NB4 (cell line): Measurements from ENCODE around the gene CLSTN2.

Experiments
- DNase-seq: peaks from one replicate; pipeline ENCODE4 v3.0.0; 2010; ENCODE audit warnings: low read depth
- H3K4me3 ChIP-seq: one replicate; pipeline ENCODE4 v1.5.1; 2011; ENCODE audit warnings: mild to moderate bottlenecking, low read depth, low read length, moderate library complexity
- MYC ChIP-seq: IDR thresholded peaks from 2 replicates; pipeline ENCODE4 v1.6.1; 2011; ENCODE audit warnings: low read depth, low read length
- POLR2A ChIP-seq: IDR thresholded peaks from 2 replicates; pipeline ENCODE4 v1.6.1; 2011; ENCODE audit warnings: mild to moderate bottlenecking; ENCODE audit not compliant: insufficient read length; ENCODE audit errors: extremely low read depth
- TF ChIP-seq, protein P1 (sequence below): IDR thresholded peaks from one replicate; pipeline ENCODE4 v1.5.1; 2012; ENCODE audit warnings: low read depth, low read length
- TF ChIP-seq, protein P2 (sequence below): IDR thresholded peaks from 2 replicates; pipeline ENCODE4 v1.6.1; 2011; ENCODE audit warnings: low read depth, low read length

Gene CLSTN2

GRCh38 chr3:140076552-140076951 is 141.6 kb downstream of the CLSTN2 start:
- H3K4me3 ChIP-seq: no peak overlapping the region
- DNase-seq: no peak
- TF ChIP-seq POLR2A: no peak
- TF ChIP-seq MYC: no peak
- TF ChIP-seq, protein P1, sequence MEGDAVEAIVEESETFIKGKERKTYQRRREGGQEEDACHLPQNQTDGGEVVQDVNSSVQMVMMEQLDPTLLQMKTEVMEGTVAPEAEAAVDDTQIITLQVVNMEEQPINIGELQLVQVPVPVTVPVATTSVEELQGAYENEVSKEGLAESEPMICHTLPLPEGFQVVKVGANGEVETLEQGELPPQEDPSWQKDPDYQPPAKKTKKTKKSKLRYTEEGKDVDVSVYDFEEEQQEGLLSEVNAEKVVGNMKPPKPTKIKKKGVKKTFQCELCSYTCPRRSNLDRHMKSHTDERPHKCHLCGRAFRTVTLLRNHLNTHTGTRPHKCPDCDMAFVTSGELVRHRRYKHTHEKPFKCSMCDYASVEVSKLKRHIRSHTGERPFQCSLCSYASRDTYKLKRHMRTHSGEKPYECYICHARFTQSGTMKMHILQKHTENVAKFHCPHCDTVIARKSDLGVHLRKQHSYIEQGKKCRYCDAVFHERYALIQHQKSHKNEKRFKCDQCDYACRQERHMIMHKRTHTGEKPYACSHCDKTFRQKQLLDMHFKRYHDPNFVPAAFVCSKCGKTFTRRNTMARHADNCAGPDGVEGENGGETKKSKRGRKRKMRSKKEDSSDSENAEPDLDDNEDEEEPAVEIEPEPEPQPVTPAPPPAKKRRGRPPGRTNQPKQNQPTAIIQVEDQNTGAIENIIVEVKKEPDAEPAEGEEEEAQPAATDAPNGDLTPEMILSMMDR: no peak
- TF ChIP-seq, protein P2, sequence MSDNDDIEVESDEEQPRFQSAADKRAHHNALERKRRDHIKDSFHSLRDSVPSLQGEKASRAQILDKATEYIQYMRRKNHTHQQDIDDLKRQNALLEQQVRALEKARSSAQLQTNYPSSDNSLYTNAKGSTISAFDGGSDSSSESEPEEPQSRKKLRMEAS: no peak

- H3K4me3 ChIP-seq: no peak overlapping the region
- TF ChIP-seq POLR2A (no peak), MYC (no peak)
- TF ChIP-seq, protein P2: no peak
- TF ChIP-seq, protein P1: no peak
- no peak for DNase-seq
These were observed 142.4 kb downstream of the CLSTN2 start for GRCh38 chr3:140077406-140077805.

- no peak overlapping the region for H3K4me3 ChIP-seq
- TF ChIP-seq, protein P1: no peak
- DNase-seq: no peak
These were observed 143.4 kb downstream of the CLSTN2 start for GRCh38 chr3:140078343-140078742.

- no peak overlapping the region for H3K4me3 ChIP-seq
- TF ChIP-seq, protein P2: no peak
- TF ChIP-seq, protein P1: no peak
- no peak for TF ChIP-seq POLR2A
- no peak for TF ChIP-seq MYC
- no peak for DNase-seq
These were observed 144.0 kb downstream of the CLSTN2 start for GRCh38 chr3:140078940-140079339.

DNA sequence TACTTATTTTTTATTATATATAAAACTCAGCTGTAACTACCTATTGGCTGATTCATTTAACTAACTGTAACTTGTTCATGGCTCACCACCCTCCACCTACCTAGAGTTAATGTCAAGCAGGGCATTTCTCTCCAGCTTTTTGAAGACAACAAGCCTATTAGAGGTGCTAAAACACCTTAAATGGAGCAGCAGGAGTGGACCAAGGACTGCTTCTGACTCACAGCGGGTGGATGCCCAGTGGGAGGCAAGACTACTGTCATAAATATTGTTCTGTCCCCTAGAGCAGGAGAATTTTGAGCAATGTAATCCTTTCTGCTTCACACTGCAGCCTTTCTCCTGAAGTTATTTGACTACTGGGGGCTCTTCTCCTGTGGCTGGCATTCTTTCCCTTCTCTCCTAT is 146.9 kb downstream of the CLSTN2 start:
- DNase-seq: no peak
- no peak for TF ChIP-seq MYC
- no peak for TF ChIP-seq POLR2A
- TF ChIP-seq, protein P1: no peak
- TF ChIP-seq, protein P2: no peak
- no peak overlapping the region for H3K4me3 ChIP-seq

DNA sequence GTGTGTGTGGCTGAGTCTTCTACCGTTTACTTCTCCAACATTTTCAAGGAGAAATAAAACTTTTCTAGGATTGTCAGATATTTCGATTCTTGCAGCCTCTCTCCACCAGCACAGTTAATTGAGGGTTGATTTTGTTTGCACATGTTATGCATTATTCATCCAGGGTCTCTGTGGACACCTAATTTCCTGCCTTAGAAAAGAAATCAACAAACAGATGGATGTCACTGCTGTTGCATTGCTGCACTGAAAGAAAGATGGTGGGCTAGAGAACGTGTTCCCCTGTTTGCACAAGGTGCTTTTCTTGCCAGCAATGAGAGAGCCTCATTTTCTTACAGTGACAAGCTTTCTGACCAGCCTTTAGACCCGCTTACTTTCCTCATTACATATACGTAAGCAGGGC is 150.0 kb downstream of the CLSTN2 start:
- TF ChIP-seq MYC (no peak), POLR2A (no peak)
- TF ChIP-seq, protein P1: no peak
- TF ChIP-seq, protein P2: no peak
- no peak overlapping the region for H3K4me3 ChIP-seq
- no peak for DNase-seq
